K562 (cell line): ENCODE data around the gene KRTAP4-11. TPM values are rescaled to one million over a fixed set of nuclear protein-coding genes. Genes with fewer than 3 reads are reported as not detected.

Source experiments
- SMAD4 ChIP-seq: fragments of 250-450 bp; sonication (Bioruptor Pico); conservative IDR thresholded peaks from 2 replicates; pipeline ENCODE4 v1.8.0; 2021; ENCODE audit warnings: inconsistent platforms, mild to moderate bottlenecking, moderate library complexity
- TEAD2 ChIP-seq: fragments of 450-650 bp; IDR thresholded peaks from 2 replicates; pipeline ENCODE4 v1.6.1; 2016; ENCODE audit warnings: missing genetic modification characterization, control low read depth, missing compliant biosample characterization
- polyA plus RNA-seq, 8 experiments: library from polyadenylated mRNA; depleted of rRNA in 4 of 8; stranded (reverse) in 5 of 8; unstranded in 3 of 8; fragments of >200 nt; fragmentation: Nextera tagmentation in 2 of 8; fragmentation: Illumina TruSeq in 1 of 8; extraction: Ambion mirVana in 2 of 8; extraction: Trizol in 1 of 8; gene quantifications; 2 replicates each; pipeline versions ENCODE4 v1.2.1 to v1.2.3, GENCODE V29; 2011 to 2014; ENCODE audit warnings: inconsistent platforms in 1 of 8, missing spikeins in 1 of 8
- total RNA-seq, 7 experiments: library from RNA; depleted of rRNA in 6 of 7; stranded (reverse); fragments of >200 nt in 6 of 7; fragmentation: Illumina TruSeq in 2 of 7; extraction: Trizol in 2 of 7; gene quantifications; 2 replicates each; pipeline versions ENCODE4 v1.2.1 to v1.2.3, GENCODE V29; 2011 to 2021; ENCODE audit warnings: low replicate concordance in 1 of 7
- TF ChIP-seq, protein P1 (sequence below): sonication (generic); formaldehyde crosslinking; IDR thresholded peaks from 2 replicates; pipeline ENCODE4 v1.8.1; 2023; ENCODE audit warnings: missing genetic modification reagents, mild to moderate bottlenecking, borderline replicate concordance
- TF ChIP-seq, protein P2 (sequence below): sonication (generic); formaldehyde crosslinking; IDR thresholded peaks from 2 replicates; pipeline ENCODE4 v1.8.0; 2022; ENCODE audit warnings: mild to moderate bottlenecking, missing genetic modification reagents

KRTAP4-11 gene
- total and polyA plus RNA-seq, 9 of the 15 experiments (the other 6 are each of a cell fraction or from before 2014, with no cell fraction given), result not detected

DNA sequence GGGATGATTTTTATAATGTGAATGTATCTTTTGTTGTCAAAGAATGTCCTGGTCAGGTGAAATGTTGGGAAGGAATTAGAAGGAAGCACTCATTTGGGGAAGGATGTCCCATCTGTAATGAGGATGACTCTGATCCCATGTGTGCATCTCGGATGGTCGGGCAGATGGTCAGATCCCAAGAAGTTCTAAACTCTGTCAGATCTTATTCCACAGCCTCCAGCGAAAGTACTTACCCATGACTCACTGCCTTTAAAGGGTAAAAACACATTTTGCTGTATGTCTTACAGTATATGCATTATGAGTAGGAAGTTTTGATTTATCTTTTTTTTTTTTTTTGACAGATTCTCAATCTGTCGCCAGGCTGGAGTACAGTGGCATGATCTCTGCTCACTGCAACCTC, 548 bp upstream of the KRTAP4-11 start (continued):
- TF ChIP-seq, protein P1, sequence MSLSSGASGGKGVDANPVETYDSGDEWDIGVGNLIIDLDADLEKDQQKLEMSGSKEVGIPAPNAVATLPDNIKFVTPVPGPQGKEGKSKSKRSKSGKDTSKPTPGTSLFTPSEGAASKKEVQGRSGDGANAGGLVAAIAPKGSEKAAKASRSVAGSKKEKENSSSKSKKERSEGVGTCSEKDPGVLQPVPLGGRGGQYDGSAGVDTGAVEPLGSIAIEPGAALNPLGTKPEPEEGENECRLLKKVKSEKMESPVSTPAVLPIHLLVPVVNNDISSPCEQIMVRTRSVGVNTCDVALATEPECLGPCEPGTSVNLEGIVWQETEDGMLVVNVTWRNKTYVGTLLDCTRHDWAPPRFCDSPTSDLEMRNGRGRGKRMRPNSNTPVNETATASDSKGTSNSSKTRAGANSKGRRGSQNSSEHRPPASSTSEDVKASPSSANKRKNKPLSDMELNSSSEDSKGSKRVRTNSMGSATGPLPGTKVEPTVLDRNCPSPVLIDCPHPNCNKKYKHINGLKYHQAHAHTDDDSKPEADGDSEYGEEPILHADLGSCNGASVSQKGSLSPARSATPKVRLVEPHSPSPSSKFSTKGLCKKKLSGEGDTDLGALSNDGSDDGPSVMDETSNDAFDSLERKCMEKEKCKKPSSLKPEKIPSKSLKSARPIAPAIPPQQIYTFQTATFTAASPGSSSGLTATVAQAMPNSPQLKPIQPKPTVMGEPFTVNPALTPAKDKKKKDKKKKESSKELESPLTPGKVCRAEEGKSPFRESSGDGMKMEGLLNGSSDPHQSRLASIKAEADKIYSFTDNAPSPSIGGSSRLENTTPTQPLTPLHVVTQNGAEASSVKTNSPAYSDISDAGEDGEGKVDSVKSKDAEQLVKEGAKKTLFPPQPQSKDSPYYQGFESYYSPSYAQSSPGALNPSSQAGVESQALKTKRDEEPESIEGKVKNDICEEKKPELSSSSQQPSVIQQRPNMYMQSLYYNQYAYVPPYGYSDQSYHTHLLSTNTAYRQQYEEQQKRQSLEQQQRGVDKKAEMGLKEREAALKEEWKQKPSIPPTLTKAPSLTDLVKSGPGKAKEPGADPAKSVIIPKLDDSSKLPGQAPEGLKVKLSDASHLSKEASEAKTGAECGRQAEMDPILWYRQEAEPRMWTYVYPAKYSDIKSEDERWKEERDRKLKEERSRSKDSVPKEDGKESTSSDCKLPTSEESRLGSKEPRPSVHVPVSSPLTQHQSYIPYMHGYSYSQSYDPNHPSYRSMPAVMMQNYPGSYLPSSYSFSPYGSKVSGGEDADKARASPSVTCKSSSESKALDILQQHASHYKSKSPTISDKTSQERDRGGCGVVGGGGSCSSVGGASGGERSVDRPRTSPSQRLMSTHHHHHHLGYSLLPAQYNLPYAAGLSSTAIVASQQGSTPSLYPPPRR, result no peak
- TF ChIP-seq, protein P2, sequence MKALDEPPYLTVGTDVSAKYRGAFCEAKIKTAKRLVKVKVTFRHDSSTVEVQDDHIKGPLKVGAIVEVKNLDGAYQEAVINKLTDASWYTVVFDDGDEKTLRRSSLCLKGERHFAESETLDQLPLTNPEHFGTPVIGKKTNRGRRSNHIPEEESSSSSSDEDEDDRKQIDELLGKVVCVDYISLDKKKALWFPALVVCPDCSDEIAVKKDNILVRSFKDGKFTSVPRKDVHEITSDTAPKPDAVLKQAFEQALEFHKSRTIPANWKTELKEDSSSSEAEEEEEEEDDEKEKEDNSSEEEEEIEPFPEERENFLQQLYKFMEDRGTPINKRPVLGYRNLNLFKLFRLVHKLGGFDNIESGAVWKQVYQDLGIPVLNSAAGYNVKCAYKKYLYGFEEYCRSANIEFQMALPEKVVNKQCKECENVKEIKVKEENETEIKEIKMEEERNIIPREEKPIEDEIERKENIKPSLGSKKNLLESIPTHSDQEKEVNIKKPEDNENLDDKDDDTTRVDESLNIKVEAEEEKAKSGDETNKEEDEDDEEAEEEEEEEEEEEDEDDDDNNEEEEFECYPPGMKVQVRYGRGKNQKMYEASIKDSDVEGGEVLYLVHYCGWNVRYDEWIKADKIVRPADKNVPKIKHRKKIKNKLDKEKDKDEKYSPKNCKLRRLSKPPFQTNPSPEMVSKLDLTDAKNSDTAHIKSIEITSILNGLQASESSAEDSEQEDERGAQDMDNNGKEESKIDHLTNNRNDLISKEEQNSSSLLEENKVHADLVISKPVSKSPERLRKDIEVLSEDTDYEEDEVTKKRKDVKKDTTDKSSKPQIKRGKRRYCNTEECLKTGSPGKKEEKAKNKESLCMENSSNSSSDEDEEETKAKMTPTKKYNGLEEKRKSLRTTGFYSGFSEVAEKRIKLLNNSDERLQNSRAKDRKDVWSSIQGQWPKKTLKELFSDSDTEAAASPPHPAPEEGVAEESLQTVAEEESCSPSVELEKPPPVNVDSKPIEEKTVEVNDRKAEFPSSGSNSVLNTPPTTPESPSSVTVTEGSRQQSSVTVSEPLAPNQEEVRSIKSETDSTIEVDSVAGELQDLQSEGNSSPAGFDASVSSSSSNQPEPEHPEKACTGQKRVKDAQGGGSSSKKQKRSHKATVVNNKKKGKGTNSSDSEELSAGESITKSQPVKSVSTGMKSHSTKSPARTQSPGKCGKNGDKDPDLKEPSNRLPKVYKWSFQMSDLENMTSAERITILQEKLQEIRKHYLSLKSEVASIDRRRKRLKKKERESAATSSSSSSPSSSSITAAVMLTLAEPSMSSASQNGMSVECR (CRISPR knock-in tag), result no peak
- TF ChIP-seq SMAD4, result no peak
- TF ChIP-seq TEAD2 (tag), result no peak
